ENCODE results near the gene ZNF470.

Gene ZNF470

GRCh38 chr19:56567274-56568120 is at the start of gene ZNF470:
Gene ZNF470 (plus strand): TSS chr19:56567468. CDS start chr19:56570312, 2,844 bp downstream.
- in situ Hi-C loops (cut with MboI; ENCODE audit: low sequenced_read_pairs): no loop called here
- Histone ChIP-seq H3K4me1 (peaks cover 5% of the 10 kb centered on the region; the same call in 1 of the 2 replicates), H3K4me3 (peak within 1 kb of the TSS; percentile 69), H3K9me3 (peaks cover 17% of the 10 kb centered on the region), H3K27me3 (ENCODE audit: low read depth) (no peaks in the 10 kb centered on the region), H3K36me3 (replicated peaks) (0 out of 2 replicates have a peak, but pooled peaks cover 4% of the 10 kb centered on the region)
- DNase-seq (ENCODE audit: low spot score in 2 of 2): peak; percentile 76 to 96

GRCh38 chr19:56525214-56525860 is 41.9 kb upstream of the ZNF470 start:
- no peak for DNase-seq (ENCODE audit: low spot score in 2 of 2)
- Histone ChIP-seq H3K4me1 (no peaks in the 10 kb centered on the region), H3K36me3 (replicated peaks) (no peaks in the 10 kb centered on the region), H3K27me3 (ENCODE audit: low read depth) (no peaks in the 10 kb centered on the region), H3K4me3 (no peak overlapping the region), H3K9me3 (peaks cover 16% of the 10 kb centered on the region; the same call in 1 of the 2 replicates)
- in situ Hi-C loops (cut with MboI; ENCODE audit: low sequenced_read_pairs): no loop called here

DNA sequence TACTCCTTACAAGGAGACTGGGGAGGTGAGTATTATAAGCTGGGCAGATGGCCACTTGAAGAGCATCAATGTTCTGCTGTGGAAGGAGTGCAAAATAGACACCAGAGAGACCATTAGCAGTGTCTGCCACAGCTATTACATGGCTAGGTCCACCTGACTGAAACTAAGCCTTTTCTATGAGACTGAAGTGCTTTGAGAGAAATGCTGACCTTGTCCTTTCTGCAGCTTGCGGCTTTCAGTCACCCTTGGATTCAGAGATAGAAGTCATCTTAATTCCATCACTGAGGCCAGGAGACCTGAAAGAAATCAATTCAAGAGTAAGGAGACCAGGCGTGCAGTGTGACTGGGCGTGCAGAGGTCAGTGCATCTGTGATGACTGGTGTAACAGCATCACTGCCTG is 29.8 kb upstream of the ZNF470 start:
- H3K4me1 ChIP-seq: no peaks in the 10 kb centered on the region; the same call in none of the 2 replicates
- DNase-seq (ENCODE audit: low spot score in 2 of 2): no peak
- in situ Hi-C loops (cut with MboI; ENCODE audit: low sequenced_read_pairs): no loop called here
- H3K27me3 ChIP-seq (ENCODE audit: low read depth): no peaks in the 10 kb centered on the region
- H3K4me3 ChIP-seq: no peak overlapping the region
- H3K36me3 ChIP-seq (replicated peaks): 0 out of 2 replicates have a peak, but pooled peaks cover 2% of the 10 kb centered on the region
- peaks cover 7% of the 10 kb centered on the region; the same call in 1 of the 2 replicates for H3K9me3 ChIP-seq

GRCh38 chr19:56538254-56538760 is 29.0 kb upstream of the ZNF470 start:
- in situ Hi-C loops (cut with MboI; ENCODE audit: low sequenced_read_pairs): no loop called here
- DNase-seq (ENCODE audit: low spot score in 2 of 2): peak; percentile 84 to 95
- H3K9me3 ChIP-seq: peaks cover 7% of the 10 kb centered on the region; the same call in 1 of the 2 replicates

DNA sequence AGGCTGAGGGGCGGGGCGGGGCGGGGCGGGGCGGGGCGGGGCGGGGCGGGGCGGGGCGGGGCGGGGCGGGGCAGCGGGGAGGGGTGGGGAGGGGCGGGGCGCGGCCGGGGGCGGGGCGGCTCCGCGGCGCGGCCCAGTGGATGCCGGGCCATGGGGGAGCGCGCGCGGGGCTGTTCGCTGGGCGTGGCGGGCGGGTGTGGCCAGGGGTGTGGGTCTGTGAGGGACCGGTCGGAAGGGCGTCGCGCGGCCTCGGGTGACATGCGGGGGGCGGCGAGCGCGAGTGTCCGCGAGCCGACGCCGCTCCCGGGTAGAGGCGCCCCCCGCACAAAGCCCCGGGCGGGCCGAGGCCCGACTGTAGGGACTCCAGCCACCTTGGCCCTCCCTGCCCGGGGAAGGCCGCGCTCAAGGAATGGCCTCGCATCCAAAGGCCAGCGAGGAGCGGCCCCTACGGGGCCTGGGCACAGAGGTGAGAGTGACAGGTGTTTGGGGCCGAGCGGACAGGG is 28.5 kb upstream of the ZNF470 start, which contains the start of gene ZFP28:
TSS of gene ZFP28 (plus strand) at position 188 of the 503 bp plus-strand sequence. CDS start at position 259, 71 bp downstream.
- peak within 1 kb of the TSS; percentile 90 for H3K4me3 ChIP-seq
- peaks cover 7% of the 10 kb centered on the region; the same call in 1 of the 2 replicates for H3K9me3 ChIP-seq
- 0 out of 2 replicates have a peak, but pooled peaks cover 2% of the 10 kb centered on the region for H3K36me3 ChIP-seq (replicated peaks)
- peak; percentile 44 to 92 for DNase-seq (ENCODE audit: low spot score in 2 of 2)
- in situ Hi-C loops (cut with MboI; ENCODE audit: low sequenced_read_pairs): no loop called here
- H3K4me1 ChIP-seq: no peaks in the 10 kb centered on the region; the same call in none of the 2 replicates
- no peaks in the 10 kb centered on the region for H3K27me3 ChIP-seq (ENCODE audit: low read depth)

More at GRCh38 chr19:56538254-56538760, 29.0 kb upstream of the ZNF470 start:
- peak overlapping the region; percentile 90 for H3K4me3 ChIP-seq
- H3K4me1 ChIP-seq: no peaks in the 10 kb centered on the region; the same call in none of the 2 replicates
- H3K36me3 ChIP-seq (replicated peaks): 0 out of 2 replicates have a peak, but pooled peaks cover 2% of the 10 kb centered on the region
- H3K27me3 ChIP-seq (ENCODE audit: low read depth): no peaks in the 10 kb centered on the region

- in situ Hi-C loops (cut with MboI; ENCODE audit: low sequenced_read_pairs): no loop called here
Observed at GRCh38 chr19:56543776-56544175, 23.5 kb upstream of the ZNF470 start.

GRCh38 chr19:56547535-56547934 is 19.7 kb upstream of the ZNF470 start:
- H3K36me3 ChIP-seq (replicated peaks): peaks cover 29% of the 10 kb centered on the region

More at GRCh38 chr19:56543776-56544175, 23.5 kb upstream of the ZNF470 start:
- Histone ChIP-seq H3K4me3 (no peak overlapping the region), H3K4me1 (no peaks in the 10 kb centered on the region; the same call in 1 of the 2 replicates), H3K27me3 (ENCODE audit: low read depth) (no peaks in the 10 kb centered on the region), H3K9me3 (peaks cover 3% of the 10 kb centered on the region), H3K36me3 (replicated peaks) (peaks cover 10% of the 10 kb centered on the region)
- no peak for DNase-seq (ENCODE audit: low spot score in 2 of 2)

DNA sequence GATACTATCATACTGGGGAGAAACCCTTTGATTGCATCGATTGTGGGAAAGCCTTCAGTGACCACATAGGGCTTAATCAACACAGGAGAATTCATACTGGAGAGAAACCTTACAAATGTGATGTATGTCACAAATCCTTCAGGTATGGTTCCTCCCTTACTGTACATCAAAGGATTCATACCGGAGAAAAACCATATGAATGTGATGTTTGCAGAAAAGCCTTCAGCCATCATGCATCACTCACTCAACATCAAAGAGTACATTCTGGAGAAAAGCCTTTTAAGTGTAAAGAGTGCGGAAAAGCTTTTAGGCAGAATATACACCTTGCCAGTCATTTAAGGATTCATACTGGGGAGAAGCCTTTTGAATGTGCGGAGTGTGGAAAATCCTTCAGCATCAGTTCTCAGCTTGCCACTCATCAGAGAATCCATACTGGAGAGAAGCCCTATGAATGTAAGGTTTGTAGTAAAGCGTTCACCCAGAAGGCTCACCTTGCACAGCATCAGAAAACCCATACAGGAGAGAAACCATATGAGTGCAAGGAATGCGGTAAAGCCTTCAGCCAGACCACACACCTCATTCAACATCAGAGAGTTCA is 12.9 kb upstream of the ZNF470 start:
- peaks cover 19% of the 10 kb centered on the region for H3K36me3 ChIP-seq (replicated peaks)
- in situ Hi-C loops (cut with MboI; ENCODE audit: low sequenced_read_pairs): no loop called here
- H3K9me3 ChIP-seq: peaks cover 12% of the 10 kb centered on the region; the same call in 1 of the 2 replicates
- DNase-seq (ENCODE audit: low spot score in 2 of 2): no peak
- H3K27me3 ChIP-seq (ENCODE audit: low read depth): no peaks in the 10 kb centered on the region
- no peaks in the 10 kb centered on the region for H3K4me1 ChIP-seq
- no peak overlapping the region for H3K4me3 ChIP-seq

More at GRCh38 chr19:56547535-56547934, 19.7 kb upstream of the ZNF470 start:
- no peak for DNase-seq (ENCODE audit: low spot score in 2 of 2)
- H3K27me3 ChIP-seq (ENCODE audit: low read depth): no peaks in the 10 kb centered on the region
- H3K9me3 ChIP-seq: no peaks in the 10 kb centered on the region; the same call in 1 of the 2 replicates
- H3K4me1 ChIP-seq: no peaks in the 10 kb centered on the region
- in situ Hi-C loops (cut with MboI; ENCODE audit: low sequenced_read_pairs): no loop called here
- no peak overlapping the region for H3K4me3 ChIP-seq

- no peak overlapping the region for H3K4me3 ChIP-seq
- H3K4me1 ChIP-seq: no peaks in the 10 kb centered on the region; the same call in 1 of the 2 replicates
- DNase-seq (ENCODE audit: low spot score in 2 of 2): no peak
- no peaks in the 10 kb centered on the region for H3K27me3 ChIP-seq (ENCODE audit: low read depth)
- no peaks in the 10 kb centered on the region for H3K36me3 ChIP-seq (replicated peaks)
- H3K9me3 ChIP-seq: peaks cover 14% of the 10 kb centered on the region
- in situ Hi-C loops (cut with MboI; ENCODE audit: low sequenced_read_pairs): no loop called here
Observed at GRCh38 chr19:56562766-56563165, 4.5 kb upstream of the ZNF470 start.

GRCh38 chr19:56566904-56567273 is 379 bp upstream of the ZNF470 start:
- in situ Hi-C loops (cut with MboI; ENCODE audit: low sequenced_read_pairs): no loop called here
- no peaks in the 10 kb centered on the region for H3K27me3 ChIP-seq (ENCODE audit: low read depth)
- 0 out of 2 replicates have a peak, but pooled peaks cover 4% of the 10 kb centered on the region for H3K36me3 ChIP-seq (replicated peaks)
- DNase-seq (ENCODE audit: low spot score in 2 of 2): peak in 1 of 2 experiments; percentile 66
- peaks cover 17% of the 10 kb centered on the region for H3K9me3 ChIP-seq
- peaks cover 5% of the 10 kb centered on the region; the same call in 1 of the 2 replicates for H3K4me1 ChIP-seq
- H3K4me3 ChIP-seq: peak overlapping the region; percentile 69

DNA sequence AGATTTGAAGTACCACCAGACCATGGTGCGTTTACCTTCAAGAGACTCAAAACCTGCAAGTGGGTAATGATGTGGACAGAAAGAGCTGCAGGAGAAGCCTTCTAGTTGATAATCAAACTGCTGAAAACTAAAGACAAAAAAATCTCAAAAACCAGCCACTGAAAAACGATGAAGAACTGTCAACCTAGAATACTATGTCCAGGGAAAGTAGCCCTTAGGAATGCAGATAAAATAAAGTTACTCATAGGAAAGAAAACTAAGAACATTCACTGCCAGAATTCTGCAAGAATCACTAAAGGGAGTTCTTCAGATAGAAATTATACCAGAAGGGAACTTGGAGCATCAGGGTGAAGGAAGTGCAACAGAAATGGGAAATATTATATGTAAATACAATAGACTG is 5.3 kb downstream of the ZNF470 start:
- DNase-seq (ENCODE audit: low spot score in 2 of 2): no peak
- Histone ChIP-seq H3K4me3 (no peak overlapping the region), H3K9me3 (peaks cover 19% of the 10 kb centered on the region), H3K4me1 (peaks cover 5% of the 10 kb centered on the region; the same call in 1 of the 2 replicates), H3K36me3 (replicated peaks) (0 out of 2 replicates have a peak, but pooled peaks cover 4% of the 10 kb centered on the region), H3K27me3 (ENCODE audit: low read depth) (no peaks in the 10 kb centered on the region)
- in situ Hi-C loops (cut with MboI; ENCODE audit: low sequenced_read_pairs): no loop called here

GRCh38 chr19:56573914-56574313 is 6.6 kb downstream of the ZNF470 start:
- H3K9me3 ChIP-seq: peaks cover 17% of the 10 kb centered on the region
- in situ Hi-C loops (cut with MboI; ENCODE audit: low sequenced_read_pairs): no loop called here
- DNase-seq (ENCODE audit: low spot score in 2 of 2): no peak
- no peaks in the 10 kb centered on the region for H3K27me3 ChIP-seq (ENCODE audit: low read depth)
- no peak overlapping the region for H3K4me3 ChIP-seq
- H3K36me3 ChIP-seq (replicated peaks): 0 out of 2 replicates have a peak, but pooled peaks cover 4% of the 10 kb centered on the region
- H3K4me1 ChIP-seq: no peaks in the 10 kb centered on the region

Measured in HAP-1 (cell line).